ENCODE measurements around the gene IKBKG. TPM values are rescaled to one million over a fixed set of nuclear protein-coding genes. Genes with fewer than 3 reads are reported as not detected.

Gene IKBKG
- total RNA-seq, 1 donor from 2014 or later: 21.4 TPM

- no peak for DNase-seq (ENCODE audit: low read depth)
- H3K4me3 ChIP-seq (ENCODE audit: low read depth, low read length): peak within 1 kb of the TSS; percentile 70
- TF ChIP-seq CTCF (conservative IDR thresholded peaks at IDR 0.05; ENCODE audit: low read depth, low read length): no peak
These were observed 31.3 kb upstream of the IKBKG start, which contains the start of gene FAM3A for GRCh38 chrX:154515966-154516655. FAM3A (minus strand) TSS chrX:154516232; CDS start chrX:154515772, 460 bp downstream.

GRCh38 chrX:154516656-154517100 lies 30.7 kb upstream of the IKBKG start:
- DNase-seq (ENCODE audit: low read depth): no peak
- TF ChIP-seq CTCF (conservative IDR thresholded peaks at IDR 0.05; ENCODE audit: low read depth, low read length): no peak
- H3K4me3 ChIP-seq (ENCODE audit: low read depth, low read length): peak overlapping the region; percentile 62

- peak overlapping the region; percentile 62 for H3K4me3 ChIP-seq (ENCODE audit: low read depth, low read length)
- no peak for DNase-seq (ENCODE audit: low read depth)
- no peak for TF ChIP-seq CTCF (conservative IDR thresholded peaks at IDR 0.05; ENCODE audit: low read depth, low read length)
These were observed 30.2 kb upstream of the IKBKG start for GRCh38 chrX:154517101-154517781.

GRCh38 chrX:154519389-154519788 lies 28.0 kb upstream of the IKBKG start:
- no peak overlapping the region for H3K4me3 ChIP-seq (ENCODE audit: low read depth, low read length)
- no peak for DNase-seq (ENCODE audit: low read depth)
- TF ChIP-seq CTCF (conservative IDR thresholded peaks at IDR 0.05; ENCODE audit: low read depth, low read length): no peak

- no peak overlapping the region for H3K4me3 ChIP-seq (ENCODE audit: low read depth, low read length)
- no peak for TF ChIP-seq CTCF (conservative IDR thresholded peaks at IDR 0.05; ENCODE audit: low read depth, low read length)
- no peak for DNase-seq (ENCODE audit: low read depth)
These were observed 21.6 kb upstream of the IKBKG start for GRCh38 chrX:154525606-154526490.

GRCh38 chrX:154526901-154527675 lies 20.3 kb upstream of the IKBKG start:
- DNase-seq (ENCODE audit: low read depth): no peak
- peak overlapping the region; percentile 38 for H3K4me3 ChIP-seq (ENCODE audit: low read depth, low read length)

More at GRCh38 chrX:154526901-154527675, 20.3 kb upstream of the IKBKG start:
- peak; percentile 55 for TF ChIP-seq CTCF (conservative IDR thresholded peaks at IDR 0.05; ENCODE audit: low read depth, low read length)

Data from epithelial cell of proximal tubule (primary cell).